ENCODE data around the gene DNAJB8.

DNAJB8 gene

GRCh38 chr3:128489674-128489926, 22.9 kb upstream of the DNAJB8 start:
- H3F3A ChIP-seq (ENCODE audit: control insufficient read depth, insufficient read depth) = no peaks in the 10 kb centered on the region
- no peak overlapping the region for H3K4me2 ChIP-seq (ENCODE audit: low read length)
- no peaks in the 10 kb centered on the region for H4K20me1 ChIP-seq (ENCODE audit: control insufficient read depth, insufficient read depth, low read depth, low read length)
- H3K36me3 ChIP-seq (ENCODE audit: control insufficient read depth, low read length) = no peaks in the 10 kb centered on the region
- H3K27ac ChIP-seq (ENCODE audit: low read depth, low read length) = no peak overlapping the region
- H3K9me2 ChIP-seq (replicated peaks; ENCODE audit: control insufficient read depth, low read length) = no peaks in the 10 kb centered on the region
- no peaks in the 10 kb centered on the region for H3K9me3 ChIP-seq (ENCODE audit: control insufficient read depth, insufficient read depth, low read length)
- H3K79me2 ChIP-seq (ENCODE audit: control insufficient read depth, low read length) = no peaks in the 10 kb centered on the region
- no peaks in the 10 kb centered on the region for H3K4me1 ChIP-seq (ENCODE audit: control insufficient read depth, low read length)
- TF ChIP-seq CTCF (IDR thresholded peaks at IDR 0.05; ENCODE audit: low read depth, low read length, poor library complexity, severe bottlenecking) (no peak), EZH2phosphoT487 (IDR thresholded peaks at IDR 0.05; ENCODE audit: borderline replicate concordance, low read length) (no peak)
- H3K4me3 ChIP-seq (ENCODE audit: low read length) = no peak overlapping the region
- peaks cover 95% of the 10 kb centered on the region for H3K27me3 ChIP-seq (ENCODE audit: control insufficient read depth, low read length)

- no peaks in the 10 kb centered on the region for H3F3A ChIP-seq (ENCODE audit: control insufficient read depth, insufficient read depth)
- no peak overlapping the region for H3K4me2 ChIP-seq (ENCODE audit: low read length)
- no peaks in the 10 kb centered on the region for H3K9me2 ChIP-seq (replicated peaks; ENCODE audit: control insufficient read depth, low read length)
- no peaks in the 10 kb centered on the region for H4K20me1 ChIP-seq (ENCODE audit: control insufficient read depth, insufficient read depth, low read depth, low read length)
- peaks cover 96% of the 10 kb centered on the region for H3K27me3 ChIP-seq (ENCODE audit: control insufficient read depth, low read length)
- no peaks in the 10 kb centered on the region for H3K79me2 ChIP-seq (ENCODE audit: control insufficient read depth, low read length)
- no peak overlapping the region for H3K4me3 ChIP-seq (ENCODE audit: low read length)
- H3K4me1 ChIP-seq (ENCODE audit: control insufficient read depth, low read length) = no peaks in the 10 kb centered on the region
- H3K9me3 ChIP-seq (ENCODE audit: control insufficient read depth, insufficient read depth, low read length) = no peaks in the 10 kb centered on the region
- TF ChIP-seq EZH2phosphoT487 (IDR thresholded peaks at IDR 0.05; ENCODE audit: borderline replicate concordance, low read length) (no peak), CTCF (IDR thresholded peaks at IDR 0.05; ENCODE audit: low read depth, low read length, poor library complexity, severe bottlenecking) (no peak)
- H3K27ac ChIP-seq (ENCODE audit: low read depth, low read length) = no peak overlapping the region
- no peaks in the 10 kb centered on the region for H3K36me3 ChIP-seq (ENCODE audit: control insufficient read depth, low read length)
These were observed 22.4 kb upstream of the DNAJB8 start for GRCh38 chr3:128488991-128489673.

GRCh38 chr3:128488636-128488990, 21.9 kb upstream of the DNAJB8 start:
- Histone ChIP-seq H3K27ac (ENCODE audit: low read depth, low read length) (no peak overlapping the region), H3K79me2 (ENCODE audit: control insufficient read depth, low read length) (no peaks in the 10 kb centered on the region), H3K27me3 (ENCODE audit: control insufficient read depth, low read length) (peaks cover 96% of the 10 kb centered on the region)

More at GRCh38 chr3:128488636-128488990, 21.9 kb upstream of the DNAJB8 start:
- TF ChIP-seq CTCF (IDR thresholded peaks at IDR 0.05; ENCODE audit: low read depth, low read length, poor library complexity, severe bottlenecking) = no peak
- TF ChIP-seq EZH2phosphoT487 (IDR thresholded peaks at IDR 0.05; ENCODE audit: borderline replicate concordance, low read length) = no peak
- no peaks in the 10 kb centered on the region for H3K9me3 ChIP-seq (ENCODE audit: control insufficient read depth, insufficient read depth, low read length)
- H3F3A ChIP-seq (ENCODE audit: control insufficient read depth, insufficient read depth) = no peaks in the 10 kb centered on the region
- no peaks in the 10 kb centered on the region for H3K4me1 ChIP-seq (ENCODE audit: control insufficient read depth, low read length)
- H3K36me3 ChIP-seq (ENCODE audit: control insufficient read depth, low read length) = no peaks in the 10 kb centered on the region
- no peaks in the 10 kb centered on the region for H4K20me1 ChIP-seq (ENCODE audit: control insufficient read depth, insufficient read depth, low read depth, low read length)
- H3K4me3 ChIP-seq (ENCODE audit: low read length) = no peak overlapping the region
- no peaks in the 10 kb centered on the region for H3K9me2 ChIP-seq (replicated peaks; ENCODE audit: control insufficient read depth, low read length)
- H3K4me2 ChIP-seq (ENCODE audit: low read length) = no peak overlapping the region
